Sigmoid colon (tissue), 4 donors: ENCODE results near the gene RHBDL2.

ENCODE experiments used
- CTCF ChIP-seq, 4 experiments: fragments of 450-650 bp in 3 of 4; fragments of 200-600 bp in 1 of 4; IDR thresholded peaks; one replicate each; pipeline ENCODE4 v1.5.1; 2016 to 2019; ENCODE audit warnings: antibody characterized with exemption in 4 of 4, mild to moderate bottlenecking in 3 of 4, moderate library complexity in 2 of 4
- EP300 ChIP-seq, 4 donors: sonication (generic); formaldehyde crosslinking; IDR thresholded peaks; one replicate each; pipeline ENCODE4 v1.6.1; 2017; ENCODE audit warnings: antibody characterized with exemption in 4 of 4
- POLR2AphosphoS5 ChIP-seq, 4 donors: sonication (generic); formaldehyde crosslinking; IDR thresholded peaks; one replicate each; pipeline ENCODE4 v1.6.1; 2017; ENCODE audit warnings: antibody characterized with exemption in 4 of 4

GRCh38 chr1:38929054-38929453, 12.6 kb downstream of the RHBDL2 start:
- TF ChIP-seq POLR2AphosphoS5 (IDR thresholded peaks at IDR 0.05): no peak
- no peak for TF ChIP-seq CTCF (IDR thresholded peaks at IDR 0.05)
- no peak for TF ChIP-seq EP300 (IDR thresholded peaks at IDR 0.05)
